Kidney capillary endothelial cell (primary cell): Measurements from ENCODE around the gene CDHR5.
A peak's percentile ranks its signal among the peaks of the same experiment; 100 is the strongest.
"Not testable (repeated sequence)": the region's sequence is repeated elsewhere in the genome, so short reads cannot be mapped to it uniquely, and the experiment has no call there.

Experiments used
- DNase-seq: peaks from one replicate; pipeline ENCODE4 v3.0.0-alpha.2; 2018; ENCODE audit warnings: low spot score

CDHR5 gene

GRCh38 chr11:584287-584686 is 40.5 kb downstream of the CDHR5 start:
- no peak for DNase-seq

GRCh38 chr11:581752-582151 is 43.0 kb downstream of the CDHR5 start:
- no peak for DNase-seq

- no peak for DNase-seq
Observed at GRCh38 chr11:581342-581741, 43.4 kb downstream of the CDHR5 start.

GRCh38 chr11:579830-580601 is 44.7 kb downstream of the CDHR5 start:
- DNase-seq, result no peak

GRCh38 chr11:578276-579035 is 46.3 kb downstream of the CDHR5 start:
- DNase-seq, result no peak

- DNase-seq, result no peak
Observed at GRCh38 chr11:577611-577894, 47.2 kb downstream of the CDHR5 start.

- no peak for DNase-seq
Observed at GRCh38 chr11:576811-577610, 47.7 kb downstream of the CDHR5 start.

- peak; percentile 84 for DNase-seq
Observed at GRCh38 chr11:575996-576768, 48.6 kb downstream of the CDHR5 start, which contains the start of gene PHRF1. PHRF1 (plus strand) TSS chr11:576470; CDS start chr11:581513, 5,043 bp downstream.

GRCh38 chr11:575313-575995 is 49.3 kb downstream of the CDHR5 start:
- no peak for DNase-seq

- DNase-seq, result no peak
Observed at GRCh38 chr11:574632-575312, 50.0 kb downstream of the CDHR5 start.

GRCh38 chr11:574031-574570 is 50.7 kb downstream of the CDHR5 start:
- not testable (repeated sequence) for DNase-seq

GRCh38 chr11:573146-573759 is 51.5 kb downstream of the CDHR5 start:
- DNase-seq, result no peak

GRCh38 chr11:571802-572185 is 53.0 kb downstream of the CDHR5 start:
- no peak for DNase-seq

- no peak for DNase-seq
Observed at GRCh38 chr11:569158-569885, 55.4 kb downstream of the CDHR5 start.

GRCh38 chr11:568306-569157 is 56.2 kb downstream of the CDHR5 start:
- DNase-seq, result peak; percentile 84

GRCh38 chr11:567629-568292 is 57.0 kb downstream of the CDHR5 start:
- no peak for DNase-seq

GRCh38 chr11:567011-567628 is 57.6 kb downstream of the CDHR5 start:
- no peak for DNase-seq
